Endothelial cell of hepatic sinusoid (primary cell): ENCODE data around the gene RIOK3.

Source experiments
- in situ Hi-C: cut with HindIII; loops from 2 replicates; pipeline ENCODE4 v1.10.0; 2017; ENCODE audit warnings: low sequenced_read_pairs

RIOK3 gene

GRCh38 chr18:23526501-23527063, 73.5 kb downstream of the RIOK3 start:
- in situ Hi-C loops = no loop called here

GRCh38 chr18:23528580-23529472, 75.7 kb downstream of the RIOK3 start:
- in situ Hi-C loops = no loop called here

- in situ Hi-C loops = loop anchor here (5.0 kb wide), 1 partner anchor 53 kb away; no protein-coding TSS in a partner anchor
Observed at GRCh38 chr18:23529604-23530003, 76.5 kb downstream of the RIOK3 start.

GRCh38 chr18:23530195-23530594, 77.1 kb downstream of the RIOK3 start:
- in situ Hi-C loops = loop anchor here (5.0 kb wide), 1 partner anchor 52 kb away; no protein-coding TSS in a partner anchor

- in situ Hi-C loops = loop anchor here (5.0 kb wide), 1 partner anchor 50 kb away; no protein-coding TSS in a partner anchor
Observed at GRCh38 chr18:23531912-23532311, 78.8 kb downstream of the RIOK3 start.
